Measurements from ENCODE around the gene PBLD.
"Not testable (repeated sequence)": the region's sequence is repeated elsewhere in the genome, so short reads cannot be mapped to it uniquely, and the experiment has no call there.

The PBLD gene

GRCh38 chr10:68246397-68246796 lies 86.3 kb downstream of the PBLD start:
- not testable (repeated sequence) for H3K4me1 ChIP-seq (ENCODE audit: control insufficient read depth, insufficient read depth, low read length); H3K9ac ChIP-seq (ENCODE audit: low read length); H3K9me3 ChIP-seq (ENCODE audit: control insufficient read depth, insufficient read depth, low read depth, low read length); H3K4me3 ChIP-seq (ENCODE audit: low read depth, low read length); H3K36me3 ChIP-seq (ENCODE audit: control insufficient read depth, insufficient read depth, low read length); H3K27ac ChIP-seq (ENCODE audit: low read depth, low read length)
- H3K27me3 ChIP-seq (ENCODE audit: control insufficient read depth, insufficient read depth, low read length): peaks cover 44% of the 10 kb centered on the region

GRCh38 chr10:68242051-68242450 lies 90.7 kb downstream of the PBLD start:
- no peaks in the 10 kb centered on the region for H3K9me3 ChIP-seq (ENCODE audit: control insufficient read depth, insufficient read depth, low read depth, low read length)
- H3K27ac ChIP-seq (ENCODE audit: low read depth, low read length): no peak overlapping the region
- H3K27me3 ChIP-seq (ENCODE audit: control insufficient read depth, insufficient read depth, low read length): peaks cover 6% of the 10 kb centered on the region; the same call in 1 of the 2 replicates

GRCh38 chr10:68239596-68240150 lies 93.1 kb downstream of the PBLD start:
- no peaks in the 10 kb centered on the region for H3K9me3 ChIP-seq (ENCODE audit: control insufficient read depth, insufficient read depth, low read depth, low read length)
- H3K9ac ChIP-seq (ENCODE audit: low read length): no peak overlapping the region
- peaks cover 6% of the 10 kb centered on the region; the same call in 1 of the 2 replicates for H3K27me3 ChIP-seq (ENCODE audit: control insufficient read depth, insufficient read depth, low read length)
- no peaks in the 10 kb centered on the region for H3K4me1 ChIP-seq (ENCODE audit: control insufficient read depth, insufficient read depth, low read length)
- H3K36me3 ChIP-seq (ENCODE audit: control insufficient read depth, insufficient read depth, low read length): no peaks in the 10 kb centered on the region
- no peak overlapping the region for H3K4me3 ChIP-seq (ENCODE audit: low read depth, low read length)
- no peak overlapping the region for H3K27ac ChIP-seq (ENCODE audit: low read depth, low read length)

More at GRCh38 chr10:68242051-68242450, 90.7 kb downstream of the PBLD start:
- Histone ChIP-seq H3K4me3 (ENCODE audit: low read depth, low read length) (no peak overlapping the region), H3K36me3 (ENCODE audit: control insufficient read depth, insufficient read depth, low read length) (no peaks in the 10 kb centered on the region), H3K9ac (ENCODE audit: low read length) (no peak overlapping the region), H3K4me1 (ENCODE audit: control insufficient read depth, insufficient read depth, low read length) (no peaks in the 10 kb centered on the region)

GRCh38 chr10:68239069-68239468 lies 93.7 kb downstream of the PBLD start:
- no peaks in the 10 kb centered on the region for H3K9me3 ChIP-seq (ENCODE audit: control insufficient read depth, insufficient read depth, low read depth, low read length)
- no peak overlapping the region for H3K4me3 ChIP-seq (ENCODE audit: low read depth, low read length)
- no peak overlapping the region for H3K27ac ChIP-seq (ENCODE audit: low read depth, low read length)
- no peaks in the 10 kb centered on the region for H3K36me3 ChIP-seq (ENCODE audit: control insufficient read depth, insufficient read depth, low read length)
- H3K4me1 ChIP-seq (ENCODE audit: control insufficient read depth, insufficient read depth, low read length): no peaks in the 10 kb centered on the region
- no peak overlapping the region for H3K9ac ChIP-seq (ENCODE audit: low read length)
- H3K27me3 ChIP-seq (ENCODE audit: control insufficient read depth, insufficient read depth, low read length): peaks cover 8% of the 10 kb centered on the region; the same call in 1 of the 2 replicates

- peaks cover 12% of the 10 kb centered on the region for H3K27me3 ChIP-seq (ENCODE audit: control insufficient read depth, insufficient read depth, low read length)
- H3K9ac ChIP-seq (ENCODE audit: low read length): no peak overlapping the region
- H3K27ac ChIP-seq (ENCODE audit: low read depth, low read length): no peak overlapping the region
- H3K4me1 ChIP-seq (ENCODE audit: control insufficient read depth, insufficient read depth, low read length): no peaks in the 10 kb centered on the region
- no peaks in the 10 kb centered on the region for H3K36me3 ChIP-seq (ENCODE audit: control insufficient read depth, insufficient read depth, low read length)
- no peak overlapping the region for H3K4me3 ChIP-seq (ENCODE audit: low read depth, low read length)
- H3K9me3 ChIP-seq (ENCODE audit: control insufficient read depth, insufficient read depth, low read depth, low read length): no peaks in the 10 kb centered on the region
Measured at GRCh38 chr10:68238371-68238770, 94.4 kb downstream of the PBLD start.

GRCh38 chr10:68237173-68237572 lies 95.6 kb downstream of the PBLD start:
- peaks cover 24% of the 10 kb centered on the region for H3K27me3 ChIP-seq (ENCODE audit: control insufficient read depth, insufficient read depth, low read length)
- no peaks in the 10 kb centered on the region for H3K36me3 ChIP-seq (ENCODE audit: control insufficient read depth, insufficient read depth, low read length)
- H3K9me3 ChIP-seq (ENCODE audit: control insufficient read depth, insufficient read depth, low read depth, low read length): no peaks in the 10 kb centered on the region
- no peak overlapping the region for H3K27ac ChIP-seq (ENCODE audit: low read depth, low read length)
- H3K4me3 ChIP-seq (ENCODE audit: low read depth, low read length): no peak overlapping the region
- H3K4me1 ChIP-seq (ENCODE audit: control insufficient read depth, insufficient read depth, low read length): no peaks in the 10 kb centered on the region
- no peak overlapping the region for H3K9ac ChIP-seq (ENCODE audit: low read length)

GRCh38 chr10:68235581-68235980 lies 97.1 kb downstream of the PBLD start:
- no peaks in the 10 kb centered on the region for H3K9me3 ChIP-seq (ENCODE audit: control insufficient read depth, insufficient read depth, low read depth, low read length)
- H3K27ac ChIP-seq (ENCODE audit: low read depth, low read length): no peak overlapping the region
- peaks cover 4% of the 10 kb centered on the region for H3K4me1 ChIP-seq (ENCODE audit: control insufficient read depth, insufficient read depth, low read length)
- no peaks in the 10 kb centered on the region for H3K36me3 ChIP-seq (ENCODE audit: control insufficient read depth, insufficient read depth, low read length)
- H3K9ac ChIP-seq (ENCODE audit: low read length): no peak overlapping the region
- H3K4me3 ChIP-seq (ENCODE audit: low read depth, low read length): no peak overlapping the region
- peaks cover 38% of the 10 kb centered on the region for H3K27me3 ChIP-seq (ENCODE audit: control insufficient read depth, insufficient read depth, low read length)

- H3K9me3 ChIP-seq (ENCODE audit: control insufficient read depth, insufficient read depth, low read depth, low read length): no peaks in the 10 kb centered on the region
- no peak overlapping the region for H3K27ac ChIP-seq (ENCODE audit: low read depth, low read length)
- no peak overlapping the region for H3K4me3 ChIP-seq (ENCODE audit: low read depth, low read length)
- no peak overlapping the region for H3K9ac ChIP-seq (ENCODE audit: low read length)
- H3K27me3 ChIP-seq (ENCODE audit: control insufficient read depth, insufficient read depth, low read length): peaks cover 43% of the 10 kb centered on the region
- no peaks in the 10 kb centered on the region for H3K36me3 ChIP-seq (ENCODE audit: control insufficient read depth, insufficient read depth, low read length)
- peaks cover 5% of the 10 kb centered on the region for H3K4me1 ChIP-seq (ENCODE audit: control insufficient read depth, insufficient read depth, low read length)
Measured at GRCh38 chr10:68235111-68235510, 97.6 kb downstream of the PBLD start.

- H3K27ac ChIP-seq (ENCODE audit: low read depth, low read length): no peak overlapping the region
- no peaks in the 10 kb centered on the region for H3K36me3 ChIP-seq (ENCODE audit: control insufficient read depth, insufficient read depth, low read length)
- no peak overlapping the region for H3K9ac ChIP-seq (ENCODE audit: low read length)
- no peak overlapping the region for H3K4me3 ChIP-seq (ENCODE audit: low read depth, low read length)
- no peaks in the 10 kb centered on the region for H3K9me3 ChIP-seq (ENCODE audit: control insufficient read depth, insufficient read depth, low read depth, low read length)
- H3K4me1 ChIP-seq (ENCODE audit: control insufficient read depth, insufficient read depth, low read length): peaks cover 5% of the 10 kb centered on the region
- H3K27me3 ChIP-seq (ENCODE audit: control insufficient read depth, insufficient read depth, low read length): peaks cover 48% of the 10 kb centered on the region
Measured at GRCh38 chr10:68233046-68233445, 99.7 kb downstream of the PBLD start.

Data from HUES6 (cell line).